HG03097 (cell line): ENCODE results near the gene DERL2.

ENCODE experiments used
- ATAC-seq: cut with Tn5 transposase; IDR thresholded peaks from one replicate; pipeline ENCODE4 v1.9.1; 2021; ENCODE audit not compliant: unreplicated experiment, low FRiP score

Gene DERL2

GRCh38 chr17:5502552-5502951, 16.6 kb upstream of the DERL2 start:
- no peak for ATAC-seq

GRCh38 chr17:5501685-5502084, 15.7 kb upstream of the DERL2 start:
- no peak for ATAC-seq

GRCh38 chr17:5500589-5501391, 14.8 kb upstream of the DERL2 start:
- ATAC-seq: no peak

- ATAC-seq: no peak
Measured at GRCh38 chr17:5500247-5500588, 14.2 kb upstream of the DERL2 start.

GRCh38 chr17:5499476-5500231, 13.7 kb upstream of the DERL2 start:
- no peak for ATAC-seq

GRCh38 chr17:5492970-5493369, 7.0 kb upstream of the DERL2 start:
- ATAC-seq: no peak

GRCh38 chr17:5488752-5489151, 2.8 kb upstream of the DERL2 start:
- no peak for ATAC-seq

GRCh38 chr17:5486206-5487124, 487 bp upstream of the DERL2 start, which contains the start of gene MIS12:
TSS of gene MIS12 (plus strand) at chr17:5486566. CDS start at chr17:5488863, 2,297 bp downstream.
- peak; percentile 65 for ATAC-seq

- no peak for ATAC-seq
Measured at GRCh38 chr17:5481451-5481850, 4.5 kb downstream of the DERL2 start.

GRCh38 chr17:5480962-5481361, 5.0 kb downstream of the DERL2 start:
- no peak for ATAC-seq

GRCh38 chr17:5478992-5479391, 7.0 kb downstream of the DERL2 start:
- no peak for ATAC-seq

- ATAC-seq: no peak
Measured at GRCh38 chr17:5473906-5474305, 12.1 kb downstream of the DERL2 start.

- ATAC-seq: no peak
Measured at GRCh38 chr17:5472511-5472910, 13.5 kb downstream of the DERL2 start.

- ATAC-seq: no peak
Measured at GRCh38 chr17:5468075-5468473, 17.9 kb downstream of the DERL2 start.

- no peak for ATAC-seq
Measured at GRCh38 chr17:5467416-5467815, 18.6 kb downstream of the DERL2 start.

- no peak for ATAC-seq
Measured at GRCh38 chr17:5466295-5466694, 19.7 kb downstream of the DERL2 start.

- no peak for ATAC-seq
Measured at GRCh38 chr17:5464717-5465507, 21.1 kb downstream of the DERL2 start.

- no peak for ATAC-seq
Measured at GRCh38 chr17:5446786-5447185, 39.2 kb downstream of the DERL2 start.

GRCh38 chr17:5444209-5444608, 41.8 kb downstream of the DERL2 start:
- ATAC-seq: no peak

GRCh38 chr17:5443728-5444127, 42.2 kb downstream of the DERL2 start:
- no peak for ATAC-seq
